DMS 273 treated with DMSO at 0.1 percent for 48 hours (cell line): ENCODE measurements around the gene NSUN4.

Experiments used
- DNase-seq: peaks from one replicate; lab custom pipeline; 2025; lab: John Stamatoyannopoulos, UW

NSUN4 gene

DNA sequence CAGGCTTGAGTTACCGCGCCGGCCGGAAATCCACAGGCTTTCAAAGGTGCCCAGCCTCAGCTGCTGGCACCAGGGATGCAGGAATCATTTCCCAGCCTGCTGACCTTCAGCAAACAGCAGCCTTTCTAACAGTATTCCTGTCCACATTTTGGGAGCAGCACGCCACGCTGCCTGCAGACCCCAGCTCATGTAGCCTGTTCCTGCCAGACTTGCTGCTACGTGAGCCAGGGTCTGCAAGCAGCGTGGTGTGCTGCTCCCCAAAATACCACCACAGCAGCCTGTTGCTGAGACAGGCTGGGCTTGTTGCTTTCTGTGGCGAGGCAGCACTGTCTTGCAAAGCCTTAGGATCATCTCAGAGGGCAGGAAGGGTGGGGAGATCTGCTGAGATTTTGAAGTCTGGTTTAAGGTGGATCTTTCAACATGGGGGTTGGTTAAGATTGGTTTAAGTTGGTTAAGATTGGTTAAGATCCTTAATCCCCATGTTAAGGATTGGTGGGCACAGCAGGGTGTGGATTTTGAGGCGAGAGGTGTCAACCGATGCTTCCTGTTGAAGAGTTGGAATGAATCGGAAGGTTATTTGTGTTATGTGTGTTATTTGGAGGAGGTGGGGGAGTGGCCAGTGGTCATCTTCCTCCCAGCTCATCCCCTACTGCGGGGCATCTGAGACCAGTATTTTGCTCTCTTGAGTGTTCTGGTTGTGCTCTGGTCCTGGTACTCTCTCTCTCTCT is 66.4 kb downstream of the NSUN4 start:
- no peak for DNase-seq

DNA sequence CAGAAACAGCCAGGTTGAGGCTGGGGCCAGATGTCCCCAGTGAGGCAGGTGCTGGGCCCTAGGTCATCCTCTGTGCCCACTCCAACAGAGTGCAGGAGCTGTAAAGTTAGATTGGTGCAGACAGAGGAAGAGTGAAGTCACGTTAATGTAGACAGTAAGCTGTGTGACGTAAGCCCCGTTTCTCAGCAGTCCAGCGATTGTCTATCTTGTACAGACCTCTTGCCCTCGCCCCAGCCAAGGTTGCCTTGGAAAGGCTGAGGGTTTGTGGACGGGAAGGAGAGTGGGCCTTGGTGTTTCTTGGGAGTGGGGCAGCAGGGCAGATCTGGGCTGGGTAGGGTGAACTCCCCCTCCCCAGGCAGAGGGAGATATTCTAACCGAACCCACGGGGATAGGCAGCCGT is 67.0 kb downstream of the NSUN4 start:
- no peak for DNase-seq

DNA sequence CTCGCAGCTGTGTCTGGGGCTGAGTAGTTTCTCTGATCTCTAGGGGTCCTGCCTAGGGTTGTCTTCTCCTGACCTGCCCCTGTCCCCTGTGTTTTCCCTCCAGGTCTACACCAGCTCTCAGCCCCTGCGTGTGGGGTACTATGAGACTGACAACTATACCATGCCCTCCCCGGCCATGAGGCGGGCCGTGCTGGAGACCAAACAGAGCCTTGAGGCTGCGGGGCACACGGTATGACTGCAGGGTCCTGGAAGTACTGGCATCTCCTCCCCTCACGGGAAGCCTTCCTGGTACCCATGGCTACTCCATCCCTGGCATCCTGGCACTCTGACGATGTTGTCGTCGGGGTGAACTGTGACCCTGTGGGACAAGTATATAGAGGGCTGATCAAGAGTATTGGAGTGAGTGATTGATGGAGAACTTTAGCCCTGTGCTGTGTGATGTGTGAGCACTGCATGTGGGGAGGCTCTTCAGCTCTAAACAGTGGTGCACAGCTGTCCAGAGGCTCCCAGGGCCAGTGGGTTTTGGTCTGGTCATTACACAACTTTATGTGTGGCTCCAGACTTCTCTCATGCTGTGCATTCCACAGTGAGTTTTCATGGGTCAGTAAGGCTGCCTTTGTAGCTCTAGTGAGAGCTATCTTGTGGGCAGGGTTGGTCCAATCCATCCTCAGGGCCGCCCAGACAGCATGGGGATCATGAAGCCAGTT is 67.9 kb downstream of the NSUN4 start:
- DNase-seq: no peak

DNA sequence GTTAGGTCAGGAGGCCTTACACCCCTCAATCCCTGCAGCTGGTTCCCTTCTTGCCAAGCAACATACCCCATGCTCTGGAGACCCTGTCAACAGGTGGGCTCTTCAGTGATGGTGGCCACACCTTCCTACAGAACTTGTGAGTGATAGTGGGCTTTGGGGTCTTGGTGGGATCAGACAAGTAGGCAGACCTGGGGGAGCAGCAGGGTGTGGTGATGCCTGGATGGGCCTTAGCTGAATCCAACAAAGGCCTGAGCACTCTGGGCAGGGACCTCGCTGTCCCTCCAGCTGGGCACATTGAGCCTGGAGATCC is 68.4 kb downstream of the NSUN4 start:
- no peak for DNase-seq

DNA sequence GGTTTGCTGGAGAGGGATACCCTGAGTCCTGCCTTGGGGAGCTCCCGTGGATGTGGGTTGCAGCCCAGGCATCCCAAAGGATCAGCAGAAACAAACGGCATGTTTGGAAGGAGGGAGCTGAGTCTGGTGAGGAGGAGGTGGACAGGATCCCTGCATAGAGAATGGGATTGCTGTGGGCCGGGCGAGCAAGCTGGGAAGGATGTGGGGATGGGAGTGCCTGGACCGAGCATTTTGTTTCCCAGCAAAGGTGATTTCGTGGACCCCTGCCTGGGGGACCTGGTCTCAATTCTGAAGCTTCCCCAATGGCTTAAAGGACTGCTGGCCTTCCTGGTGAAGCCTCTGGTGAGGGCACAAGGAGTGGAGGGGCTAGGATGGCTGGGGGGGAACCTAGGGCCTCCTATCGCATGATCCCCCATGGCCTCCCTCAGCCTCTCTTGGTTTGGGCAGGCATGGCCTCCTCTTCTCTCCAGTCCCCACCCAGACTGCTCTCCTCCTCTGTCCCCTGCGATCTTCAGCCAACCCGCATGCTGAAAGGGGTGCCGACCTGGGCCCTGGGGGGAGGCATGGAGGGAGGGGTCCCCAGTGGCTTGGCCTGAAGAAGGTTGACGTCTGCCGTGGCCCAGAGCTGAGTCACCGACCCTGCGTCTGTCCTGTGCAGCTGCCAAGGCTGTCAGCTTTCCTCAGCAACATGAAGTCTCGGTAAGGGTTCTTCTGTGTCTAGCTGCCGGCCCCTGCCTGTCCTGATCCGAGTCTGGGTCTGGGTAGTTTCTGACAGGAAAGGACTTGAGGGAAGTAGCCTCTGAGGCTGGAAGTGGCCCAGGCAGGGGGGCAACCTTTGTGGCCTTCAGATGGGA is 69.8 kb downstream of the NSUN4 start:
- DNase-seq: no peak

DNA sequence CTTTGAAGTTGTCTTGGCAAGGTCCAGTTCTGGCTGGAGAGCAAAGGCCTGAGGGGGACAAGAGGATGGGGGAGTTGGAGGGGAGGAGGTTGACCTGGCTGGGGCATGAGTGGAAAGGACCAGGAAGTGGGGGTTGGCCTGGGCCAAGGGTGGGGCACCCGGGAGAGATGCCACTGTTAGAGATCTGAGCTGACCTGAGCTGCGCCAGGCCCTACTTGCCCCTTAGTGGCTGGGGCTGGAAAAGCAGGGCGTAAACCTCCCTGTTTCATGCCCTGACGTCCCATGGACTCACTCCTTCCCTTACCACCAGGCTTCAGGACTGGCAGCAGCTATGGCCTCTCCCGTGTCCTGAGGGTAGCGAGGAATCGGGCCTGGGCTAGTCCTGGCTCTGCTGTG is 70.4 kb downstream of the NSUN4 start:
- DNase-seq: no peak
